Liver (tissue), 3 donors: Measurements from ENCODE around the gene PAXIP1.

Experiments
- JUND ChIP-seq, 2 donors: IDR thresholded peaks; 2 replicates each; pipeline ENCODE4 v1.6.1; 2016; ENCODE audit warnings: antibody characterized with exemption in 2 of 2
- RAD21 ChIP-seq, 2 donors: IDR thresholded peaks; 2 replicates each; pipeline ENCODE4 v1.6.1; 2016; ENCODE audit warnings: antibody characterized with exemption in 2 of 2, mild to moderate bottlenecking in 2 of 2
- YY1 ChIP-seq: IDR thresholded peaks from 2 replicates; pipeline ENCODE4 v1.6.1; 2016; ENCODE audit warnings: antibody characterized with exemption, mild to moderate bottlenecking
- TF ChIP-seq, protein P1 (sequence below): fragments of 150-350 bp; IDR thresholded peaks from 2 replicates; pipeline ENCODE4 v1.5.1; 2017; ENCODE audit warnings: improper control_type of control experiment, low read depth, low read length; ENCODE audit not compliant: missing input control
- donor health status: healthy.
- donor health status: healthy.

- TF ChIP-seq, protein P1, sequence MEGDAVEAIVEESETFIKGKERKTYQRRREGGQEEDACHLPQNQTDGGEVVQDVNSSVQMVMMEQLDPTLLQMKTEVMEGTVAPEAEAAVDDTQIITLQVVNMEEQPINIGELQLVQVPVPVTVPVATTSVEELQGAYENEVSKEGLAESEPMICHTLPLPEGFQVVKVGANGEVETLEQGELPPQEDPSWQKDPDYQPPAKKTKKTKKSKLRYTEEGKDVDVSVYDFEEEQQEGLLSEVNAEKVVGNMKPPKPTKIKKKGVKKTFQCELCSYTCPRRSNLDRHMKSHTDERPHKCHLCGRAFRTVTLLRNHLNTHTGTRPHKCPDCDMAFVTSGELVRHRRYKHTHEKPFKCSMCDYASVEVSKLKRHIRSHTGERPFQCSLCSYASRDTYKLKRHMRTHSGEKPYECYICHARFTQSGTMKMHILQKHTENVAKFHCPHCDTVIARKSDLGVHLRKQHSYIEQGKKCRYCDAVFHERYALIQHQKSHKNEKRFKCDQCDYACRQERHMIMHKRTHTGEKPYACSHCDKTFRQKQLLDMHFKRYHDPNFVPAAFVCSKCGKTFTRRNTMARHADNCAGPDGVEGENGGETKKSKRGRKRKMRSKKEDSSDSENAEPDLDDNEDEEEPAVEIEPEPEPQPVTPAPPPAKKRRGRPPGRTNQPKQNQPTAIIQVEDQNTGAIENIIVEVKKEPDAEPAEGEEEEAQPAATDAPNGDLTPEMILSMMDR, result no peak
- TF ChIP-seq JUND (IDR thresholded peaks at IDR 0.05) (no peak), RAD21 (IDR thresholded peaks at IDR 0.05) (no peak), YY1 (no peak)
These were observed 11.9 kb downstream of the PAXIP1 start for GRCh38 chr7:154990964-154991540.
